ENCODE results near the gene ACOXL. TPM values are rescaled to one million over a fixed set of nuclear protein-coding genes. Genes with fewer than 3 reads are reported as not detected.

ACOXL gene
- total and polyA plus RNA-seq, 2 of the 8 experiments (the other 6 are each of a cell fraction or from before 2014, with no cell fraction given): 11.4 to 20.6 TPM

GRCh38 chr2:110933420-110933819 is 201.0 kb downstream of the ACOXL start:
- no peak overlapping the region for H2BK5ac ChIP-seq (ENCODE audit: low read depth, low read length)
- no peaks in the 10 kb centered on the region for H3K23me2 ChIP-seq (ENCODE audit: low read depth, low read length)
- no peaks in the 10 kb centered on the region for H3K79me2 ChIP-seq (ENCODE audit: control insufficient read depth in 1 of 2, insufficient read depth in 2 of 2, low read length in 2 of 2)
- no peaks in the 10 kb centered on the region for H3K79me1 ChIP-seq (ENCODE audit: low read depth, low read length)
- H4K8ac ChIP-seq (ENCODE audit: extremely low read depth, insufficient read depth, low read length): no peak overlapping the region
- H3K14ac ChIP-seq (ENCODE audit: insufficient read length): no peak overlapping the region
- no peak for FAIRE-seq
- H2AK5ac ChIP-seq (ENCODE audit: low read depth, low read length): no peak overlapping the region
- no peak overlapping the region for H2BK15ac ChIP-seq (ENCODE audit: low read length)
- 88% methylated on average over 10 of the region's 10 CpGs; no CpG with 5 or more reads in 1 of the 2 experiments for WGBS, 2 experiments (ENCODE audit: extremely low coverage in 1 of 2, insufficient coverage in 1 of 2, insufficient read length in 1 of 2, insufficient replicate concordance in 2 of 2, low coverage in 1 of 2, low lambda C conversion rate in 2 of 2, missing lambda C conversion rate in 1 of 2)
- no peaks in the 10 kb centered on the region; a peak in 1 of 7 replicates for H3K4me1 ChIP-seq (replicated peaks in 1 of 4; ENCODE audit: control insufficient read depth in 3 of 4, insufficient read depth in 4 of 4, low read length in 3 of 4)
- no peaks in the 10 kb centered on the region for H3K27me3 ChIP-seq (replicated peaks in 1 of 4; ENCODE audit: control insufficient read depth in 3 of 4, extremely low read depth in 1 of 4, insufficient read depth in 3 of 4, low read length in 3 of 4)
- no peak overlapping the region for H3K4me3 ChIP-seq (ENCODE audit: extremely low read depth in 1 of 4, insufficient read depth in 2 of 4, low read depth in 3 of 4, low read length in 4 of 4)
- no peak overlapping the region for H2BK12ac ChIP-seq (ENCODE audit: low read depth, low read length)
- H2BK20ac ChIP-seq (ENCODE audit: low read length): no peak overlapping the region
- CTCF ChIA-PET (ENCODE audit: partially characterized antibody): interaction anchor here (0.6 to 1.0 kb wide), 2 partner anchors 10 to 1403 kb away, joined by 3 to 4 read pairs; no protein-coding TSS in a partner anchor
- no peak overlapping the region for H4K5ac ChIP-seq (ENCODE audit: insufficient read length, low read depth, low read length)
- no peak for DNase-seq (ENCODE audit: low read depth in 1 of 2, low spot score in 2 of 2)
- H4K91ac ChIP-seq (replicated peaks; ENCODE audit: insufficient read length, low read length): no peak overlapping the region
- peaks cover 0 to 6% (median under 1%) of the 10 kb centered on the region in 4 experiments; a peak in 3 of 8 replicates for H3K36me3 ChIP-seq (ENCODE audit: control insufficient read depth in 2 of 4, insufficient read depth in 4 of 4, low read length in 3 of 4)
- no peak overlapping the region for H3K4me2 ChIP-seq (ENCODE audit: insufficient read depth in 1 of 2, low read depth in 2 of 2, low read length in 2 of 2)
- no peak overlapping the region for H2AFZ ChIP-seq (ENCODE audit: low read length)
- no peak overlapping the region for H3K23ac ChIP-seq (ENCODE audit: insufficient read length)
- POLR2A ChIA-PET (ENCODE audit: partially characterized antibody): no interaction called here
- H4K20me1 ChIP-seq (replicated peaks in 1 of 2; ENCODE audit: control insufficient read depth in 1 of 2, insufficient read depth in 2 of 2, low read length in 2 of 2): no peaks in the 10 kb centered on the region
- no peak overlapping the region for H3K27ac ChIP-seq (ENCODE audit: low read depth, low read length)
- peaks cover 13 to 21% of the 10 kb centered on the region in 2 experiments for H3K9me3 ChIP-seq (ENCODE audit: insufficient read depth in 2 of 2, low read depth in 1 of 2, low read length in 1 of 2)
- H3K56ac ChIP-seq (replicated peaks; ENCODE audit: insufficient read length, low read depth, low read length): no peak overlapping the region
- no peak overlapping the region for H3K18ac ChIP-seq (ENCODE audit: extremely low read depth, low read length)
- H3K4ac ChIP-seq (replicated peaks; ENCODE audit: insufficient read length, low read depth, low read length): no peak overlapping the region
- no peak overlapping the region for H3K9ac ChIP-seq (replicated peaks in 1 of 4; ENCODE audit: extremely low read depth in 1 of 4, low read depth in 3 of 4, low read length in 3 of 4)
- no peak overlapping the region for H2BK120ac ChIP-seq (replicated peaks; ENCODE audit: low read depth, low read length)
- TF ChIP-seq TEAD4 (IDR thresholded peaks at IDR 0.05; ENCODE audit: low read depth, low read length) (no peak), KDM1A (IDR thresholded peaks at IDR 0.05; ENCODE audit: borderline replicate concordance, low read length) (no peak), MAFK (IDR thresholded peaks at IDR 0.05; ENCODE audit: low read depth, low read length) (no peak), KDM4A (IDR thresholded peaks at IDR 0.05; ENCODE audit: low read depth, low read length, severe bottlenecking) (no peak), E2F6 (IDR thresholded peaks at IDR 0.05) (no peak), SRF (IDR thresholded peaks at IDR 0.05; ENCODE audit: low read depth, low read length) (no peak), CHD1 (IDR thresholded peaks at IDR 0.05; ENCODE audit: low read depth, low read length) (no peak), SUZ12 (IDR thresholded peaks at IDR 0.05; ENCODE audit: low read length) (no peak), GABPA (IDR thresholded peaks at IDR 0.05; ENCODE audit: borderline replicate concordance, insufficient read depth, low read length) (no peak), BCL11A (IDR thresholded peaks at IDR 0.05; ENCODE audit: low read depth in 2 of 2, low read length in 2 of 2) (no peak)
- TF ChIP-seq, protein P1, sequence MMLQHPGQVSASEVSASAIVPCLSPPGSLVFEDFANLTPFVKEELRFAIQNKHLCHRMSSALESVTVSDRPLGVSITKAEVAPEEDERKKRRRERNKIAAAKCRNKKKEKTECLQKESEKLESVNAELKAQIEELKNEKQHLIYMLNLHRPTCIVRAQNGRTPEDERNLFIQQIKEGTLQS (IDR thresholded peaks at IDR 0.05; ENCODE audit: insufficient read depth, low read depth, low read length): no peak
